ENCODE results near the gene FAN1. TPM values are rescaled to one million over a fixed set of nuclear protein-coding genes. Genes with fewer than 3 reads are reported as not detected.

Gene FAN1
- polyA plus RNA-seq, 1 of the 3 experiments (the other 2 are of a cell fraction): 5.7 TPM

DNA sequence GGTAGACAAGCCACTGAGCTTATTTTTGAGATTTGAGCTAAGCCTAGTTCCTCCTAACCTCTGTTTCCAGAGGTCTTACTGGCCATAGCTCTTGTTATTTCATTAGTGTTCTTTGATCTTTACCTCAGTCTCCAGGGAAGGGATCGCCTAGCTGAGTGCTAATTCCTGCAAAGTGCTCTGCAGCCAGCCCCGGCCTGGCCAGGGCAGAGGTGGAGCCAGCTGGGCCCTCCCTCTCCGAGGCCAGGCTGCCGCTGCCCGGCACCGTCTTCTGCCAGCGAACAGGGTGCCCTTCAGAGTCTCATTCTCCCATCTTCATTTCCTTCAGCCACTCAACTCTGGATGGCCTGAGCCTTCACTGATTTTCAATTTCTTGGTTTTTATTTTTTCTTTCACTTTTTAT is 19.7 kb downstream of the FAN1 start (continued):
- TF ChIP-seq EP300 (IDR thresholded peaks at IDR 0.05; ENCODE audit: borderline replicate concordance in 1 of 2, low read depth in 1 of 2, low read length in 1 of 2) (no peak), ELF1 (IDR thresholded peaks at IDR 0.05) (no peak), RFX5 (IDR thresholded peaks at IDR 0.05; ENCODE audit: low read length) (no peak)

DNA sequence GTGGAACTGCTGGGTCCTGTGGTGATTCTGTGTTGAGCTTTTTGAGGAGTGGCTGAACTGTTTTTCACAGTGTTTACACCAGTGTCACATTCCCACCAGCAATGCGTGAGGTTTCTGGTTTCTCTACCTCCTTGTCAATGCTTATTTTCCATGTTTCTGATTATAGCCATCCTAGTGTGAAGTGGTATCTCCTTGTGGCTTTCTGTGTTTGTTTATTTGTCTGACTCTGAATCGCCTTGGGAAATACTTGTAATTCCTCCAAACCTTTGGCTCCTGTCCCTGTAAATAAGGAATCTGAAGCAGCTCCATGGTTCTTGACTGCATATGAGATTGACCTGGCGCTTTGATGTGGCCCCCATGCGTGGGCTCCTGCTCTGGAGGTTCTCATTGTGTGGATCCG is 20.6 kb downstream of the FAN1 start:
- H3K36me3 ChIP-seq (replicated peaks in 1 of 2; ENCODE audit: control insufficient read depth in 1 of 2, insufficient read depth in 2 of 2, low read length in 1 of 2): peaks cover 25 to 57% of the 10 kb centered on the region in 2 experiments
- CTCF ChIA-PET: interaction anchor here (1.3 to 4.0 kb wide), 2 partner anchors 8 to 205 kb away, joined by 3 to 21 read pairs; no protein-coding TSS in a partner anchor

More for the DNA sequence above, 20.6 kb downstream of the FAN1 start:
- H3K4me1 ChIP-seq (ENCODE audit: control insufficient read depth in 1 of 2, insufficient read depth in 2 of 2, low read depth in 1 of 2, low read length in 1 of 2): peaks cover 0 to 28% of the 10 kb centered on the region in 2 experiments; a peak in 2 of 4 replicates
- WGBS (ENCODE audit: low lambda C conversion rate): 91% methylated on average over 5 of the region's 5 CpGs
- H3K27me3 ChIP-seq (ENCODE audit: insufficient read depth): no peaks in the 10 kb centered on the region
- H3K9me2 ChIP-seq: no peaks in the 10 kb centered on the region
- H3K4me3 ChIP-seq (ENCODE audit: low read depth in 2 of 2, low read length in 1 of 2): no peak overlapping the region
- H3K9me3 ChIP-seq: no peaks in the 10 kb centered on the region
- no peaks in the 10 kb centered on the region for H4K20me1 ChIP-seq (ENCODE audit: insufficient read depth)
- TF ChIP-seq RXRA (IDR thresholded peaks at IDR 0.05; ENCODE audit: borderline replicate concordance, low read depth) (no peak), CTCF (IDR thresholded peaks at IDR 0.05) (no peak), EP300 (IDR thresholded peaks at IDR 0.05; ENCODE audit: borderline replicate concordance in 1 of 2, low read depth in 1 of 2, low read length in 1 of 2) (no peak), CHD2 (IDR thresholded peaks at IDR 0.05; ENCODE audit: low read length, partially characterized antibody) (no peak), YY1 (IDR thresholded peaks at IDR 0.05; ENCODE audit: low read depth) (no peak), SIN3A (IDR thresholded peaks at IDR 0.05; ENCODE audit: borderline replicate concordance, low read depth, low read length) (no peak), JUND (IDR thresholded peaks at IDR 0.05) (no peak), FOXM1 (IDR thresholded peaks at IDR 0.05; ENCODE audit: low read depth) (no peak), NFIC (IDR thresholded peaks at IDR 0.05; ENCODE audit: borderline replicate concordance) (no peak), USF2 (IDR thresholded peaks at IDR 0.05; ENCODE audit: borderline replicate concordance, low read depth, low read length) (no peak), RCOR1 (IDR thresholded peaks at IDR 0.05; ENCODE audit: low read length) (no peak)
- TF ChIP-seq, protein P1, sequence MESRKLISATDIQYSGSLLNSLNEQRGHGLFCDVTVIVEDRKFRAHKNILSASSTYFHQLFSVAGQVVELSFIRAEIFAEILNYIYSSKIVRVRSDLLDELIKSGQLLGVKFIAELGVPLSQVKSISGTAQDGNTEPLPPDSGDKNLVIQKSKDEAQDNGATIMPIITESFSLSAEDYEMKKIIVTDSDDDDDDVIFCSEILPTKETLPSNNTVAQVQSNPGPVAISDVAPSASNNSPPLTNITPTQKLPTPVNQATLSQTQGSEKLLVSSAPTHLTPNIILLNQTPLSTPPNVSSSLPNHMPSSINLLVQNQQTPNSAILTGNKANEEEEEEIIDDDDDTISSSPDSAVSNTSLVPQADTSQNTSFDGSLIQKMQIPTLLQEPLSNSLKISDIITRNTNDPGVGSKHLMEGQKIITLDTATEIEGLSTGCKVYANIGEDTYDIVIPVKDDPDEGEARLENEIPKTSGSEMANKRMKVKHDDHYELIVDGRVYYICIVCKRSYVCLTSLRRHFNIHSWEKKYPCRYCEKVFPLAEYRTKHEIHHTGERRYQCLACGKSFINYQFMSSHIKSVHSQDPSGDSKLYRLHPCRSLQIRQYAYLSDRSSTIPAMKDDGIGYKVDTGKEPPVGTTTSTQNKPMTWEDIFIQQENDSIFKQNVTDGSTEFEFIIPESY (IDR thresholded peaks at IDR 0.05; ENCODE audit: borderline replicate concordance, low read depth): no peak
- TF ChIP-seq, protein P2, sequence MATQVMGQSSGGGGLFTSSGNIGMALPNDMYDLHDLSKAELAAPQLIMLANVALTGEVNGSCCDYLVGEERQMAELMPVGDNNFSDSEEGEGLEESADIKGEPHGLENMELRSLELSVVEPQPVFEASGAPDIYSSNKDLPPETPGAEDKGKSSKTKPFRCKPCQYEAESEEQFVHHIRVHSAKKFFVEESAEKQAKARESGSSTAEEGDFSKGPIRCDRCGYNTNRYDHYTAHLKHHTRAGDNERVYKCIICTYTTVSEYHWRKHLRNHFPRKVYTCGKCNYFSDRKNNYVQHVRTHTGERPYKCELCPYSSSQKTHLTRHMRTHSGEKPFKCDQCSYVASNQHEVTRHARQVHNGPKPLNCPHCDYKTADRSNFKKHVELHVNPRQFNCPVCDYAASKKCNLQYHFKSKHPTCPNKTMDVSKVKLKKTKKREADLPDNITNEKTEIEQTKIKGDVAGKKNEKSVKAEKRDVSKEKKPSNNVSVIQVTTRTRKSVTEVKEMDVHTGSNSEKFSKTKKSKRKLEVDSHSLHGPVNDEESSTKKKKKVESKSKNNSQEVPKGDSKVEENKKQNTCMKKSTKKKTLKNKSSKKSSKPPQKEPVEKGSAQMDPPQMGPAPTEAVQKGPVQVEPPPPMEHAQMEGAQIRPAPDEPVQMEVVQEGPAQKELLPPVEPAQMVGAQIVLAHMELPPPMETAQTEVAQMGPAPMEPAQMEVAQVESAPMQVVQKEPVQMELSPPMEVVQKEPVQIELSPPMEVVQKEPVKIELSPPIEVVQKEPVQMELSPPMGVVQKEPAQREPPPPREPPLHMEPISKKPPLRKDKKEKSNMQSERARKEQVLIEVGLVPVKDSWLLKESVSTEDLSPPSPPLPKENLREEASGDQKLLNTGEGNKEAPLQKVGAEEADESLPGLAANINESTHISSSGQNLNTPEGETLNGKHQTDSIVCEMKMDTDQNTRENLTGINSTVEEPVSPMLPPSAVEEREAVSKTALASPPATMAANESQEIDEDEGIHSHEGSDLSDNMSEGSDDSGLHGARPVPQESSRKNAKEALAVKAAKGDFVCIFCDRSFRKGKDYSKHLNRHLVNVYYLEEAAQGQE (IDR thresholded peaks at IDR 0.05; ENCODE audit: low read depth, low read length): no peak
- TF ChIP-seq, protein P3, sequence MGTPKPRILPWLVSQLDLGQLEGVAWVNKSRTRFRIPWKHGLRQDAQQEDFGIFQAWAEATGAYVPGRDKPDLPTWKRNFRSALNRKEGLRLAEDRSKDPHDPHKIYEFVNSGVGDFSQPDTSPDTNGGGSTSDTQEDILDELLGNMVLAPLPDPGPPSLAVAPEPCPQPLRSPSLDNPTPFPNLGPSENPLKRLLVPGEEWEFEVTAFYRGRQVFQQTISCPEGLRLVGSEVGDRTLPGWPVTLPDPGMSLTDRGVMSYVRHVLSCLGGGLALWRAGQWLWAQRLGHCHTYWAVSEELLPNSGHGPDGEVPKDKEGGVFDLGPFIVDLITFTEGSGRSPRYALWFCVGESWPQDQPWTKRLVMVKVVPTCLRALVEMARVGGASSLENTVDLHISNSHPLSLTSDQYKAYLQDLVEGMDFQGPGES (IDR thresholded peaks at IDR 0.05; ENCODE audit: low read depth, low read length): no peak
- no peaks in the 10 kb centered on the region for H3K79me2 ChIP-seq (ENCODE audit: insufficient read depth)
- no peak overlapping the region for H3K27ac ChIP-seq (ENCODE audit: low read depth in 2 of 2, low read length in 1 of 2)
- no peak overlapping the region for H2AFZ ChIP-seq (ENCODE audit: low read depth)
- no peaks in the 10 kb centered on the region for H3F3A ChIP-seq (replicated peaks; ENCODE audit: insufficient read depth)
- no peak for DNase-seq
- H3K4me2 ChIP-seq: no peak overlapping the region
- H3K9ac ChIP-seq: no peak overlapping the region
- POLR2A ChIA-PET: no interaction called here
